ENCODE measurements around the gene HSD17B4. TPM values are rescaled to one million over a fixed set of nuclear protein-coding genes. Genes with fewer than 3 reads are reported as not detected.
"Not testable (repeated sequence)": the region's sequence is repeated elsewhere in the genome, so short reads cannot be mapped to it uniquely, and the experiment has no call there.

Gene HSD17B4
- total RNA-seq, 1 experiment from 2014 or later: 163 TPM

DNA sequence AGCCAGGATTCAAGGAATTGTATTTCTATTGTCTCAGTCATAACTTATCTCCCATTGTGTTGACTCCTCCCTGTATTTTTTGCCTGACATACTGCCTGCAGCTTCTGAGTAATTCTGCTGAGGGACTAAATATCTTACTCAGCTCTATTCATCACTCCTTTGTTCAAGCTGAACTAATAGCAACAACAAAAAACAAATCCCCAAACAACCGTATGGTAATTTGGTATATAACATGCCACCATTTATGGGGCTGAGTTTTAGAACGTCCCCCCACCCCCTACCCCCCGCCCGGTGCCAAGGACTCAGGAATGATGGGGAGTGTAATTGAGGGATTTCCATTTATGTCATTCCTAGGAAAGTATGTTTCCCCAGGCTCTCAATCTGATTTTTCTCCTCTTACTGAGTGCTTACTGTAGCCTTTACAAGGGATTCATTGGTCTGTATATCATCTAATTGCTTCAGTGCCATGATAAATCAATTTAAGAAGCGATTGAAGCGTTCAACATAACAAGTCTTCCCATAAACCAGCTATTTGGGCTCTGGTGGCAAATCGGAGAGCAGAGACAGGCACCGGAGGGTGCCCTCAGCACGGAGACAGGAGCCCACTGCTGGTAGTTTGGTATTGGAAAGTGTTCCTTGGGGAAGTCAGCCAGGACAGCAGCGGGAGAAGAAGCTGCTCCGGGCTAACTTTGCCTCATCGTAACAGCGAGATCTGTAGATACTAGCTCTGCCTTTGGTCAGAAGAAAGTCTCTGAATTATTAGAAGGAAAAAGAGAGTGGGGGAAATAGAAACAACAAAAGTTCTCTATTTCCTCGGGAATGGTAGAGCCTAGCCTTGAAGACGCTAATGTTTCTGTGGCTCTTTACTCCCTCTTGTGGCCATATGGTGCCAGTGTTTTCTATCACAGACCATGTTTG is 40.7 kb upstream of the HSD17B4 start:
- CTCF ChIA-PET: interaction anchor here (0.6 to 7.9 kb wide), 100 partner anchors 11 to 1141 kb away, joined by 3 to 253 read pairs (median 5); partner anchors contain the start of genes DMXL1, DTWD2 and TNFAIP8
- POLR2A ChIA-PET: interaction anchor here (0.6 to 6.9 kb wide), 39 partner anchors 11 to 456 kb away, joined by 3 to 174 read pairs (median 5); partner anchors contain the start of genes DMXL1, DTWD2, HSD17B4 and TNFAIP8
- BruUV-seq (replicated peaks): TSS peak; percentile 44

DNA sequence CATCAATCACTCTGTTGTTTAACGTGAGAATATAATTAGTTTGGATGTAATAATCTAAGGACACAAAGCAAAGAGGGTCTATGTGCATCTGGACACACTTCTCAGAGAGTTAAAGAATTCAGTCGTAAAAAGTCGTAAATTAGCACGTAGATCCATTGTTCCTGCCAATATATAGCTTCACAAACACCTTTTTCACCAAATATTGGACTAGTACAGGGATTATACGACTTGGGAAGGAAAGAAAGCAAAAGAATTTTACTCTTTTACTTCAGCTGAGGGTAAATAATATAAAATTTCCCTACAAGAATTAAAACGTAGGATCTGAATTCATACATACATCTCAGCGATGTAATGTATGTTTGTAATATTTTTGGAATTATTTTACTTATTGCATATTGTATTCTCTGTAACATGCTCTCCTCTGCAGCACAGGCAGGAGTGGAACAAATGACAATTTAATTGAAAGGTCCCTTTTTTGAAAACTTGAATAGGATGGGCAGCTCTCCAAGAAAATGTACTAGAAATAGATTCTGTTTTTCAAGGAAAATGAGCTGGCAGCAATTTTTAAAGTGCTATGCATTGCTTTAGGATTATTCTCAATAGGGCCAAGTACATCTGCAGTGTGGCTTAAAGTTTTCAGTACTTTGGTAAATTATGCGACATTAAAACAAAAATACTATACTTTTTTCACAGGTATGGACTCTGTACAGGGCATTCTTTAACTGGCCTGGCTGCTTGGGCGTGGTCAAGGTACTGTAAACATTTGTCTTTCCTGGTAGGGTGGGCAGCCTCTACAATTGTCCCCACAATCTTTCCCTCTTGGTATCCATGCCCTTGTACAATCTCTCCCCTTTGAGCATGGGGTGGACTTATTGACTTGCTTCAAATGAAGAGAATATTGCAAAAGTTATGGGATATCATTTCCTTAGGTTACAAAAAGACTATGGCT is 39.7 kb upstream of the HSD17B4 start:
- intact Hi-C loops (cut with micrococcal nuclease): loop anchor here (1.0 kb wide), 4 partner anchors 97 to 390 kb away; no protein-coding TSS in a partner anchor
- H3K36me3 Mint-ChIP-seq (ENCODE audit: insufficient read depth, unreplicated experiment): no peaks in the 10 kb centered on the region
- peak overlapping the region; percentile 77 for H3K27ac Mint-ChIP-seq (ENCODE audit: low read depth, unreplicated experiment)
- peak overlapping the region; percentile 72 for H3K4me3 Mint-ChIP-seq (ENCODE audit: unreplicated experiment)
- ChIA-PET CTCF (interaction anchor here (0.6 to 7.9 kb wide), 95 partner anchors 10 to 1447 kb away, joined by 3 to 253 read pairs (median 5); partner anchors contain the start of genes DMXL1, DTWD2 and TNFAIP8), POLR2A (interaction anchor here (0.6 to 6.9 kb wide), 31 partner anchors 10 to 424 kb away, joined by 3 to 174 read pairs (median 8); partner anchors contain the start of genes DMXL1, DTWD2, HSD17B4 and TNFAIP8)
- no peak for DNase-seq (ENCODE audit: unreplicated experiment)
- BruUV-seq (replicated peaks): no TSS peak
- TF ChIP-seq, protein P1, sequence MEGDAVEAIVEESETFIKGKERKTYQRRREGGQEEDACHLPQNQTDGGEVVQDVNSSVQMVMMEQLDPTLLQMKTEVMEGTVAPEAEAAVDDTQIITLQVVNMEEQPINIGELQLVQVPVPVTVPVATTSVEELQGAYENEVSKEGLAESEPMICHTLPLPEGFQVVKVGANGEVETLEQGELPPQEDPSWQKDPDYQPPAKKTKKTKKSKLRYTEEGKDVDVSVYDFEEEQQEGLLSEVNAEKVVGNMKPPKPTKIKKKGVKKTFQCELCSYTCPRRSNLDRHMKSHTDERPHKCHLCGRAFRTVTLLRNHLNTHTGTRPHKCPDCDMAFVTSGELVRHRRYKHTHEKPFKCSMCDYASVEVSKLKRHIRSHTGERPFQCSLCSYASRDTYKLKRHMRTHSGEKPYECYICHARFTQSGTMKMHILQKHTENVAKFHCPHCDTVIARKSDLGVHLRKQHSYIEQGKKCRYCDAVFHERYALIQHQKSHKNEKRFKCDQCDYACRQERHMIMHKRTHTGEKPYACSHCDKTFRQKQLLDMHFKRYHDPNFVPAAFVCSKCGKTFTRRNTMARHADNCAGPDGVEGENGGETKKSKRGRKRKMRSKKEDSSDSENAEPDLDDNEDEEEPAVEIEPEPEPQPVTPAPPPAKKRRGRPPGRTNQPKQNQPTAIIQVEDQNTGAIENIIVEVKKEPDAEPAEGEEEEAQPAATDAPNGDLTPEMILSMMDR (IDR thresholded peaks at IDR 0.05; ENCODE audit: unreplicated experiment): no peak
- H3K27me3 Mint-ChIP-seq (ENCODE audit: insufficient read depth, unreplicated experiment): no peaks in the 10 kb centered on the region
- H3K4me1 Mint-ChIP-seq (ENCODE audit: insufficient read depth, unreplicated experiment): peaks cover 19% of the 10 kb centered on the region
- H3K9me3 Mint-ChIP-seq (ENCODE audit: unreplicated experiment): no peaks in the 10 kb centered on the region

More for the DNA sequence above, 40.7 kb upstream of the HSD17B4 start:
- DNase-seq (ENCODE audit: unreplicated experiment): peak; percentile 93
- H3K4me1 Mint-ChIP-seq (ENCODE audit: insufficient read depth, unreplicated experiment): peaks cover 9% of the 10 kb centered on the region
- H3K36me3 Mint-ChIP-seq (ENCODE audit: insufficient read depth, unreplicated experiment): no peaks in the 10 kb centered on the region
- intact Hi-C loops (cut with micrococcal nuclease): loop anchor here (1.0 to 2.0 kb wide), 9 partner anchors 55 to 423 kb away; partner anchors contain the start of genes DMXL1, DTWD2 and TNFAIP8
- H3K9me3 Mint-ChIP-seq (ENCODE audit: unreplicated experiment): no peaks in the 10 kb centered on the region
- H3K27me3 Mint-ChIP-seq (ENCODE audit: insufficient read depth, unreplicated experiment): no peaks in the 10 kb centered on the region
- TF ChIP-seq, protein P1 (IDR thresholded peaks at IDR 0.05; ENCODE audit: unreplicated experiment): peak; percentile 96
- peak overlapping the region; percentile 77 for H3K27ac Mint-ChIP-seq (ENCODE audit: low read depth, unreplicated experiment)
- peak overlapping the region; percentile 72 for H3K4me3 Mint-ChIP-seq (ENCODE audit: unreplicated experiment)

DNA sequence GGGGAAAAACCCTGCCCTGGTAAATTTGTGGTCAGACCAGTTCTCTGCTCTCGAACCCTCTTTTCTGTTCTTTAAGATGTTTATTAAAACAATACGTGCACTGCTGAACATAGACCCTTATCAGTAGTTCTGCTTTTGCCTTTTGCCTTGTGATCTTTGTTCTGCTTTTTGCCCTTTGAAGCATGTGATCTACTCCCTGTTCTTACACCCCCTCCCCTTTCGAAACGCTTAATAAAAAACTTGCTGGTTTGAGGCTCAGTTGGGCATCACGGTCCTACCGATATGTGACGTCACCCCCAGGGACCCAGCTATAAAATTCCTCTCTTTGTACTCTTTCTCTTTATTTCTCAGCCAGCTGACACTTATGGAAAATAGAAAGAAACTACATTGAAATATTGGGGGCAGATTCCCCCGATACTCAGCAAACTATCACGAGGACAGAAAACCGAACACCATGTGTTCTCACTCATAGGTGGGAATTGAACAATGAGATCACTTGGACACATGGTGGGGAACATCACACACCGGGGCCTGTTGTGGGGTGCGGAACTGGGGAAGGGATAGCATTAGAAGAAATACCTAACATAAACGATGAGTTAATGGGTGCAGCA is 38.1 kb upstream of the HSD17B4 start:
- H3K9me3 Mint-ChIP-seq (ENCODE audit: unreplicated experiment); BruUV-seq (replicated peaks); H3K36me3 Mint-ChIP-seq (ENCODE audit: insufficient read depth, unreplicated experiment); H3K27ac Mint-ChIP-seq (ENCODE audit: low read depth, unreplicated experiment); DNase-seq (ENCODE audit: unreplicated experiment); H3K27me3 Mint-ChIP-seq (ENCODE audit: insufficient read depth, unreplicated experiment); intact Hi-C loops (cut with micrococcal nuclease); H3K4me3 Mint-ChIP-seq (ENCODE audit: unreplicated experiment): not testable (repeated sequence)
- POLR2A ChIA-PET: interaction anchor here (4.5 kb wide), 1 partner anchor 15 kb away, joined by 57 read pairs; no protein-coding TSS in a partner anchor
- CTCF ChIA-PET: interaction anchor here (0.7 to 7.9 kb wide), 5 partner anchors 51 to 390 kb away, joined by 3 to 253 read pairs (median 93); no protein-coding TSS in a partner anchor
- peaks cover 34% of the 10 kb centered on the region for H3K4me1 Mint-ChIP-seq (ENCODE audit: insufficient read depth, unreplicated experiment)
